T-cell (primary cell): ENCODE results near the gene SULF2. TPM values are rescaled to one million over a fixed set of nuclear protein-coding genes. Genes with fewer than 3 reads are reported as not detected.
"Not testable (repeated sequence)": the region's sequence is repeated elsewhere in the genome, so short reads cannot be mapped to it uniquely, and the experiment has no call there.

ENCODE experiments used
- ATAC-seq, 4 experiments: fragments of 200-7000 bp in 3 of 4; fragments of 150-1000 bp in 1 of 4; cut with Tn5 transposase; replicated peaks in 1 of 4; 1 replicate in 3 of 4; 2 replicates in 1 of 4; pipeline ENCODE4 v1.10.0; 2021; ENCODE audit warnings: moderate library complexity in 3 of 4, mild to moderate bottlenecking in 2 of 4, moderate number of reproducible peaks in 1 of 4
- CTCF ChIA-PET, 2 donors: fragments of 300-600 bp; sonication (Branson Sonifier 250); formaldehyde crosslinking; loops; one replicate each; lab custom pipeline; 2022; ENCODE audit warnings: antibody characterized with exemption in 2 of 2; lab: Charles Lee
- POLR2A ChIA-PET, 2 donors: fragments of 300-600 bp; sonication (Branson Sonifier 250); formaldehyde crosslinking; loops; one replicate each; lab custom pipeline; 2022; ENCODE audit warnings: antibody characterized with exemption in 2 of 2; lab: Charles Lee
- DNase-seq, 35 experiments: peaks; one replicate each; pipeline versions ENCODE4 v3.0.0 to v3.0.0-alpha.2; 2013 to 2023
- H3K27ac ChIP-seq: one replicate; pipeline ENCODE4 v1.5.1; 2013; ENCODE audit warnings: low read length
- H3K27me3 ChIP-seq, 2 experiments: replicated peaks in 1 of 2; 1 replicate in 1 of 2; 2 replicates in 1 of 2; pipeline versions ENCODE4 v1.6.1 to v1.7.0; 2013; ENCODE audit warnings: low read length in 1 of 2, mixed read lengths in 1 of 2; ENCODE audit not compliant: control insufficient read depth in 2 of 2, insufficient read depth in 2 of 2; ENCODE audit errors: extremely low read depth in 1 of 2
- H3K36me3 ChIP-seq, 2 donors: 1 replicate in 1 of 2; 2 replicates in 1 of 2; pipeline versions ENCODE4 v1.6.1 to v1.7.0; 2013; ENCODE audit warnings: low read length in 1 of 2; ENCODE audit not compliant: control insufficient read depth in 2 of 2, insufficient read depth in 1 of 2; ENCODE audit errors: extremely low read depth in 1 of 2
- H3K4me1 ChIP-seq, 2 experiments: 1 replicate in 1 of 2; 2 replicates in 1 of 2; pipeline versions ENCODE4 v1.6.1 to v1.7.0; 2013; ENCODE audit warnings: low read length in 2 of 2, mixed read lengths in 1 of 2; ENCODE audit not compliant: insufficient read depth in 2 of 2, control insufficient read depth in 1 of 2; ENCODE audit errors: extremely low read depth in 1 of 2
- H3K4me3 ChIP-seq, 2 donors: 1 replicate in 1 of 2; 2 replicates in 1 of 2; pipeline versions ENCODE4 v1.5.1 to v1.7.0; 2013; ENCODE audit warnings: mild to moderate bottlenecking in 2 of 2, low read length in 1 of 2, moderate library complexity in 1 of 2; ENCODE audit not compliant: control insufficient read depth in 1 of 2; ENCODE audit errors: extremely low read depth in 1 of 2
- H3K9me3 ChIP-seq: 2 replicates; pipeline ENCODE4 v1.7.0; 2013
- H3K27ac Mint-ChIP-seq, 2 donors: one replicate each; pipeline ENCODE4 v1.8.0; 2020 to 2021; ENCODE audit warnings: mild to moderate bottlenecking in 2 of 2, mixed read lengths in 2 of 2
- H3K27me3 Mint-ChIP-seq, 2 donors: one replicate each; pipeline ENCODE4 v1.8.0; 2021 to 2022; ENCODE audit warnings: mixed read lengths in 2 of 2
- H3K36me3 Mint-ChIP-seq: one replicate; pipeline ENCODE4 v1.8.0; 2021; ENCODE audit warnings: mixed read lengths
- H3K4me1 Mint-ChIP-seq, 3 donors: one replicate each; pipeline ENCODE4 v1.8.0; 2020 to 2022; ENCODE audit warnings: mixed read lengths in 3 of 3, mild to moderate bottlenecking in 1 of 3
- H3K4me3 Mint-ChIP-seq, 3 donors: one replicate each; pipeline ENCODE4 v1.8.0; 2020 to 2022; ENCODE audit warnings: mild to moderate bottlenecking in 3 of 3, mixed read lengths in 3 of 3, moderate library complexity in 3 of 3
- H3K9me3 Mint-ChIP-seq, 3 donors: one replicate each; pipeline ENCODE4 v1.8.0; 2020 to 2022; ENCODE audit warnings: mixed read lengths in 3 of 3
- WGBS: methylation state at CpG from one replicate; pipeline ENCODE4 v1.1.5; 2013; ENCODE audit warnings: missing lambda C conversion rate; ENCODE audit not compliant: insufficient coverage; 5-methylcytosine and 5-hydroxymethylcytosine counted together
- total RNA-seq, 35 experiments: library from RNA in 6 of 35; stranded (reverse) in 6 of 35; fragments of 120-200 nt in 1 of 35; gene quantifications; one replicate each; pipeline versions ENCODE4 v1.2.1 to v1.2.4 and lab custom pipeline; 2013 to 2026

The SULF2 gene
- total RNA-seq, 5 donors from 2014 or later (not counting 1 experiment from before 2014, with no cell fraction given) = 0.76 to 1.7 (median 1.3) TPM

- WGBS = 88% methylated on average over 5 of the region's 5 CpGs
Measured at GRCh38 chr20:47801079-47801478, 15.8 kb upstream of the SULF2 start.

GRCh38 chr20:47800623-47801022 lies 15.3 kb upstream of the SULF2 start:
- H3K36me3 ChIP-seq = no peaks in the 10 kb centered on the region
- no peaks in the 10 kb centered on the region for H3K36me3 Mint-ChIP-seq
- peaks cover 9 to 10% of the 10 kb centered on the region in 2 donors for H3K27me3 Mint-ChIP-seq
- H3K4me1 ChIP-seq = no peaks in the 10 kb centered on the region
- ChIA-PET CTCF (no interaction called here), POLR2A (no interaction called here)
- no peaks in the 10 kb centered on the region for H3K9me3 ChIP-seq
- 77% methylated on average over 9 of the region's 11 CpGs for WGBS
- H3K9me3 Mint-ChIP-seq = no peaks in the 10 kb centered on the region
- peaks cover 0 to 2% of the 10 kb centered on the region in 2 experiments for H3K27me3 ChIP-seq
- no peak overlapping the region for H3K4me3 Mint-ChIP-seq
- H3K4me1 Mint-ChIP-seq = no peaks in the 10 kb centered on the region
- no peak overlapping the region for H3K4me3 ChIP-seq
- ATAC-seq (no peak), DNase-seq (no peak)
- no peak overlapping the region for H3K27ac Mint-ChIP-seq
- H3K27ac ChIP-seq = no peak overlapping the region

More at GRCh38 chr20:47801079-47801478, 15.8 kb upstream of the SULF2 start:
- no peak overlapping the region for H3K4me3 ChIP-seq
- no peaks in the 10 kb centered on the region for H3K9me3 ChIP-seq
- ChIA-PET CTCF (no interaction called here), POLR2A (no interaction called here)
- no peaks in the 10 kb centered on the region for H3K36me3 Mint-ChIP-seq
- no peaks in the 10 kb centered on the region for H3K4me1 Mint-ChIP-seq
- peaks cover 5 to 12% of the 10 kb centered on the region in 2 donors for H3K27me3 Mint-ChIP-seq
- ATAC-seq (no peak), DNase-seq (no peak)
- H3K36me3 ChIP-seq = no peaks in the 10 kb centered on the region
- no peak overlapping the region for H3K27ac Mint-ChIP-seq
- peaks cover 0 to 6% of the 10 kb centered on the region in 2 experiments for H3K27me3 ChIP-seq
- no peak overlapping the region for H3K4me3 Mint-ChIP-seq
- no peak overlapping the region for H3K27ac ChIP-seq
- no peaks in the 10 kb centered on the region for H3K9me3 Mint-ChIP-seq
- H3K4me1 ChIP-seq = no peaks in the 10 kb centered on the region

GRCh38 chr20:47799116-47799715 lies 13.9 kb upstream of the SULF2 start:
- no peak for DNase-seq
- Mint-ChIP-seq H3K36me3 (no peaks in the 10 kb centered on the region), H3K27me3 (peaks cover 5 to 7% of the 10 kb centered on the region in 2 donors), H3K4me3 (no peak overlapping the region), H3K27ac (no peak overlapping the region), H3K4me1 (no peaks in the 10 kb centered on the region), H3K9me3 (no peaks in the 10 kb centered on the region)
- Histone ChIP-seq H3K9me3 (no peaks in the 10 kb centered on the region), H3K27ac (no peak overlapping the region), H3K4me3 (no peak overlapping the region), H3K27me3 (peaks cover 0 to 2% of the 10 kb centered on the region in 2 experiments), H3K36me3 (no peaks in the 10 kb centered on the region), H3K4me1 (no peaks in the 10 kb centered on the region)
- 100% methylated on average over 1 of the region's 6 CpGs for WGBS
- ATAC-seq = no peak
- CTCF ChIA-PET = no interaction called here
- POLR2A ChIA-PET = no interaction called here

GRCh38 chr20:47796971-47797370 lies 11.7 kb upstream of the SULF2 start:
- H3K27me3 ChIP-seq = no peaks in the 10 kb centered on the region
- H3K36me3 ChIP-seq = no peaks in the 10 kb centered on the region
- no peaks in the 10 kb centered on the region for H3K4me1 ChIP-seq
- Mint-ChIP-seq H3K4me3 (no peak overlapping the region), H3K9me3 (no peaks in the 10 kb centered on the region), H3K4me1 (no peaks in the 10 kb centered on the region), H3K27ac (no peak overlapping the region), H3K27me3 (peaks cover 1 to 5% of the 10 kb centered on the region in 2 donors), H3K36me3 (no peaks in the 10 kb centered on the region)
- ChIA-PET CTCF (no interaction called here), POLR2A (no interaction called here)
- DNase-seq (no peak), ATAC-seq (no peak)
- no peaks in the 10 kb centered on the region for H3K9me3 ChIP-seq
- 63% methylated on average over 6 of the region's 9 CpGs for WGBS
- no peak overlapping the region for H3K27ac ChIP-seq
- H3K4me3 ChIP-seq = no peak overlapping the region

GRCh38 chr20:47795214-47795907 lies 10.1 kb upstream of the SULF2 start:
- ATAC-seq = no peak
- H3K4me3 ChIP-seq = no peak overlapping the region
- Mint-ChIP-seq H3K4me3 (no peak overlapping the region), H3K27me3 (peaks cover 6 to 11% of the 10 kb centered on the region in 2 donors), H3K27ac (no peak overlapping the region), H3K4me1 (no peaks in the 10 kb centered on the region), H3K36me3 (no peaks in the 10 kb centered on the region), H3K9me3 (no peaks in the 10 kb centered on the region)
- H3K4me1 ChIP-seq = no peaks in the 10 kb centered on the region
- H3K27ac ChIP-seq = no peak overlapping the region
- no peaks in the 10 kb centered on the region for H3K27me3 ChIP-seq
- ChIA-PET POLR2A (interaction anchor here in 1 of 2 donors (0.6 kb wide), 1 partner anchor 475 kb away, joined by 3 read pairs; no protein-coding TSS in a partner anchor), CTCF (interaction anchor here in 1 of 2 donors (0.7 kb wide), 1 partner anchor 1176 kb away, joined by 4 read pairs; no protein-coding TSS in a partner anchor)
- H3K9me3 ChIP-seq = no peaks in the 10 kb centered on the region
- DNase-seq = no peak
- WGBS = 59% methylated on average over 12 of the region's 17 CpGs
- no peaks in the 10 kb centered on the region for H3K36me3 ChIP-seq

GRCh38 chr20:47794264-47794663 lies 9.0 kb upstream of the SULF2 start:
- H3K4me1 Mint-ChIP-seq, H3K4me3 ChIP-seq, H3K27ac ChIP-seq, H3K9me3 Mint-ChIP-seq, H3K36me3 ChIP-seq, H3K36me3 Mint-ChIP-seq, ATAC-seq, H3K27ac Mint-ChIP-seq, H3K4me3 Mint-ChIP-seq, H3K27me3 ChIP-seq, DNase-seq, H3K9me3 ChIP-seq, POLR2A ChIA-PET, CTCF ChIA-PET, H3K4me1 ChIP-seq: not testable (repeated sequence)
- no CpG with 5 or more reads among the region's 6 CpGs for WGBS
- H3K27me3 Mint-ChIP-seq = peaks cover 7 to 12% of the 10 kb centered on the region in 2 donors
